GM12891 (cell line): ENCODE data around the gene SASH1.

Experiments used
- DNase-seq: peaks from one replicate; pipeline ENCODE4 v3.0.0; 2011; ENCODE audit warnings: low spot score; ENCODE audit not compliant: insufficient read length
- FAIRE-seq: peaks from 2 replicates; lab custom pipeline; 2011; peaks lifted over from hg19 to GRCh38; lab: Jason Lieb, UNC
- PAX5 ChIP-seq: IDR thresholded peaks from 2 replicates; pipeline ENCODE4 v1.6.1; 2011; ENCODE audit warnings: low read length, moderate library complexity, mild to moderate bottlenecking; ENCODE audit not compliant: insufficient read depth, severe bottlenecking
- POLR2A ChIP-seq: IDR thresholded peaks from 2 replicates; pipeline ENCODE4 v1.6.1; 2011; ENCODE audit warnings: low read depth, low read length, control low read depth
- POLR2AphosphoS5 ChIP-seq: IDR thresholded peaks from 2 replicates; pipeline ENCODE4 v1.6.1; 2011; ENCODE audit warnings: low read depth, low read length, control low read depth
- POU2F2 ChIP-seq: IDR thresholded peaks from 2 replicates; pipeline ENCODE4 v1.6.1; 2011; ENCODE audit warnings: low read depth, mild to moderate bottlenecking, control low read depth, low read length, moderate library complexity
- SPI1 ChIP-seq: IDR thresholded peaks from 2 replicates; pipeline ENCODE4 v1.6.1; 2011; ENCODE audit warnings: low read depth, low read length, control low read depth
- TAF1 ChIP-seq: IDR thresholded peaks from 2 replicates; pipeline ENCODE4 v1.6.1; 2011; ENCODE audit warnings: low read depth, low read length, control low read depth

Gene SASH1

GRCh38 chr6:148563066-148563465, 220.4 kb downstream of the SASH1 start:
- no peak for TF ChIP-seq SPI1
- no peak for TF ChIP-seq POLR2A
- TF ChIP-seq PAX5, result no peak
- no peak for TF ChIP-seq POU2F2
- no peak for TF ChIP-seq POLR2AphosphoS5
- TF ChIP-seq TAF1, result no peak
- DNase-seq, result no peak
- no peak for FAIRE-seq

- no peak for TF ChIP-seq SPI1
These were observed 221.9 kb downstream of the SASH1 start for GRCh38 chr6:148564494-148565035.

GRCh38 chr6:148565321-148565926, 222.8 kb downstream of the SASH1 start:
- no peak for TF ChIP-seq POLR2AphosphoS5
- no peak for TF ChIP-seq SPI1
- no peak for TF ChIP-seq PAX5
- TF ChIP-seq POU2F2, result no peak
- no peak for TF ChIP-seq TAF1
- TF ChIP-seq POLR2A, result no peak
- FAIRE-seq, result no peak

More at GRCh38 chr6:148564494-148565035, 221.9 kb downstream of the SASH1 start:
- FAIRE-seq, result no peak
- DNase-seq, result no peak

DNA sequence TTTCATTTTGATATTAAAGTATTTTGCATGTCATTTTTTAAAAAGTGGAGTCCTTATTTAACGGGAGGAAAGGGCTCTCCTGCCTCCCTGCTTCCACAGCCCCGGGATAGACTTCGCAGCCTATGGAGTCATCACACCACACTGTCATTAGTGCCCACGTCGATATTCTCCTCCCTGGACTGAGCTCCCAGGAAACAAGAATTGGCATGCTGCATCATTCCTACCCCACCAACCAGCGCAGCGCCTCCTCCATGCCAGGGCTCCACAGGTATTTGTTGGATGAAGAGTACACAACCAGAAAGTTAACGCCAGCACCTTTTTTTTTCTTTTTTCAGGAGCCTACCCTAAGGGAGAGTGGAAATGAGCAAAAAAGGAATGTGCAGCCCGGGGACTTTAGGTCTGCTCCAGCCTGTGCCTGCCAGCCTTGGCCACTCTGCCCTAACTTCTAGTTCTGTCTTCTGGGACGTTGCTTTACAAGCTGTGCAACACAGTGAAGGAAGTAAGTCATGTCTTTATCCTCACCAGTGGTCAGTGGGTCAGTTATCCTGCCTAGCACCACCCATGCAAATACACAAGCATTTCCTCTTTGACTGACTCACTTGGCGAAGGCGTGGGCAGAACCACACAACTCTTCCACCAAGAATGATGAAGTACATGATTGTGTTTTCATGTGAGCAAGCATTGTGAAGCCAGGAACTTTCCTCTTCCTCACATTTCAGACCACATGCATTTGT, 223.5 kb downstream of the SASH1 start:
- DNase-seq (no peak), FAIRE-seq (peak; percentile 88)
- TF ChIP-seq TAF1, result no peak
- no peak for TF ChIP-seq POLR2AphosphoS5
- no peak for TF ChIP-seq POLR2A
- peak; percentile 73 for TF ChIP-seq SPI1
- TF ChIP-seq POU2F2, result peak; percentile 90

More at GRCh38 chr6:148565321-148565926, 222.8 kb downstream of the SASH1 start:
- no peak for DNase-seq

DNA sequence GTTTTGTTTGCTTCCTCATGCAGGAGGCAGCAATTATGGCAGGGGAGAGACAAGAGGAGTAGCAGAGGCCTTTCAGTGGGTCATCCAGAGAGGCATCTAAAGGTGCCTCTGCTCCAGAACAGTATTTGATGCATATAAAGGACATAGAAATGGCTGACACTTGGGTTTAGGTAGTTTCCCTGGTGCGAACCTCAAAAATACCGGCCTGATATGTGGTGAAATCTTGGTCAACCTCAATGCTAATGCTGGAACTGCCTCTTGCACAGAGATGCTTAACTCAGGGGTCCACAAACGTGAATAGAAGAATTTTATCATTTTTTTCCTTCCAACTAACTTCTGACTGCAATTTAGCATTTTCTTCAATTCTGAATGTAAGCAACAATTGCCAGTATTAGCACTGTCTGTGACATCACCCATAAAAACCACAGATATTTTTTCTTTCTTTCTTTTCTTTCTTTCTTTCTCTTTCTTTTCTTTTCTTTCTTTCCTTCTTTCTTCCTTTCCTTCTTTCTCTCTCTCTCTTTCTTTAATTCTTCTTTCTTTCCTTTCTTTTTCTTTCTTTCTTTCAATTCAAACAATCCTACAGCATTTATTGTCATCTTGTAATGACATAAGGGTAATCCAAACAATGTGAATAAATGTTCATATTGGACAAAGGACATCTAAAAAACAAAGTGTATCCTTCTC, 224.2 kb downstream of the SASH1 start:
- FAIRE-seq (peak; percentile 59), DNase-seq (no peak)

GRCh38 chr6:148570456-148570855, 227.8 kb downstream of the SASH1 start:
- FAIRE-seq (no peak), DNase-seq (no peak)
- TF ChIP-seq POLR2AphosphoS5 (no peak), TAF1 (no peak), POU2F2 (no peak), PAX5 (no peak), POLR2A (no peak)

More for the DNA sequence above, 224.2 kb downstream of the SASH1 start:
- TF ChIP-seq POU2F2, result no peak
- no peak for TF ChIP-seq POLR2A
- TF ChIP-seq TAF1, result no peak
- no peak for TF ChIP-seq SPI1

DNA sequence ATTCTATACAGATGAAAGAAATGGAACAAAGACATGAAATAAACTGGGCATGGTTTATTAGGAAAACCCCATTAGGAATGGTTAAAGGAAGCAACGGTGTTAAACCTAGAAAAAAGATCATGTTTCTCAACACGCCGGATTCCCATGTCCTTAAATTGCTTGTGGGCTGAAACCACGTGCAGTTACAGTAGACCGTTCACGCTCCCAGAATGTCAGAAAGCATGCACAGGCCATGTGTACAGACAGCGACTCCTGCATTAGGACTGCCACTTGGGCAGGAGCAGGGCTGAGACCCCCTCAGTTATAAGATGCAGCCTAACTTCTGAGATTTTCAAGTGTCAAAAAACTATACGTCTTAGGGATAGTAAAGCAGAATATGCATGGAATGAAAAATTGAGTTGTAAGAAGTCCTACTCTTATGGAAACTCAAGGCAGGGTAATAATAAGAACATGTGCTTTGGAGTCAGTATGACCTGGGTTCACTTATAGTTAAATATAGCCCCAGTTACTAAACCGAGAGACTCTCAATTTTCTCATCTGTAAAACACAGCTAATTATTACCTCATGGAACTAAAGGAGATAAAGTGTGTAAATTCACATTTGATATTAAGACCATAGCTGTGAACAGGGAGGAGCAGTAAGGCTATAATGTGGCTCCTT, 230.2 kb downstream of the SASH1 start:
- no peak for TF ChIP-seq TAF1
- TF ChIP-seq POLR2A, result no peak
- no peak for TF ChIP-seq POU2F2
- TF ChIP-seq POLR2AphosphoS5, result no peak
- no peak for TF ChIP-seq SPI1
- no peak for TF ChIP-seq PAX5
- FAIRE-seq (no peak), DNase-seq (no peak)

DNA sequence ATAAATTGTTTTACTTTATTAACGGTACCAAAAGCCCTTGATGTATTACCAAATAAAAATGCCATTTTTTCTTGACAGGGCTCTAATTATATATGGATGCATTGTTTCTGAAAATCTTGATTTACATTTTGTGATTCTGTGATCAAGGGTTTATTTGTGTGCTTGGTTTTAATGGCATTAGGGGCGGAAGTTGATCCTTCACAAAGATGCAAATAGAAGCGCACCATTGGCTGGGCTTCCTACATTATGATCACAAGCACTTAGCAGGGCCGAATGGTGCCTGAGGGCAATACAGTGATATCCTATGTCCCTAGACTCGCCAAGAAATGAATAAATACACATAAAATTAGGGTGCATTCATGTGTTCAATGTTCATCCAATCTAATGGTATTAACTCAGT, 231.3 kb downstream of the SASH1 start:
- DNase-seq (no peak), FAIRE-seq (no peak)
- TF ChIP-seq SPI1 (no peak), POU2F2 (no peak), POLR2AphosphoS5 (no peak), TAF1 (no peak)

DNA sequence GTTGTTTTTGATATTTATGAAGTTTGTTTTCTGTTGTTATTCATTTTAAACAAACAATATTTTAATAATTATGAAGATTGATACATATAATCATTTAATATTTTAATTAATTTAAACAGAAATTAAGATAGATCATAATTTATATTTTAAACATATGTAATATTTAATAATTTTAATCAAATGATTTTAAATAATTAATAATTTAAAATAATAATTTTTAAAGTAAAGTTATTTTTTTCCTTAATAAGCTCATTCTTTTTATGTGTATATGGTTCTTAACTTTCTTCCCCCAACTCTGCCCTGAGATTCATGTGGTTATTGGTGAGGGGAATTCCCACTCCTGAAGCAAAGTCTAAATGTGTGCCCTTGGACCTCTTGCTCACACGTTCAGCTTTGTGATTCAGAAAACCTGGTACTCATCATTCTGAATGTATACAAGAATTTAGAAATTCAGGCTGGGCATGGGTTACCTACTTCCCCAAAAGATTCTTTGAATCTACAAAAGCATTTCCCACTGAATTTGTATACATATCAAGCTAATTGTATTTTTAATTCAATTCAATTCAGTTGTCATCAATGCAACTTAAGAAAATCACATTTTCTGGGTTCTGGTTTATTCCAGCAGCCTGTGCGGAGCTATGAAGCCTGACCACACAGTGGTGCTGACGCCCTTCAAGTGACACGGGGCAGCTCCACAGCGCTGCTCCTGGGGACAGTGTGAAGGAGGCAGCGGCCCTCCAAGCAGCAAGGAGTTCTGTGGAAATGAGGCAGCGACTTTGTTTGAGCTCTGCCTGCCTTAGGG, 235.2 kb downstream of the SASH1 start:
- peak; percentile 94 for FAIRE-seq
- TF ChIP-seq TAF1, result no peak
- TF ChIP-seq POU2F2, result peak; percentile 72; the same call in 1 of the 2 replicates
- TF ChIP-seq PAX5, result peak; percentile 11

More for the DNA sequence above, 235.2 kb downstream of the SASH1 start:
- peak; percentile 53 for DNase-seq
